Lower leg skin (tissue), 4 donors: ENCODE measurements around the gene SPC24. TPM values are rescaled to one million over a fixed set of nuclear protein-coding genes. Genes with fewer than 3 reads are reported as not detected.

Experiments
- DNase-seq, 2 donors: peaks; one replicate each; pipeline ENCODE4 v3.0.0-alpha.2; 2019; ENCODE audit warnings: low spot score in 2 of 2
- H3K4me3 ChIP-seq: fragments of 200-600 bp; sonication (generic); 2 replicates; pipeline ENCODE4 v1.5.1; 2017; ENCODE audit warnings: mild to moderate bottlenecking, low read depth; ENCODE audit not compliant: poor library complexity, severe bottlenecking
- POLR2A ChIP-seq, 2 donors: fragments of 450-650 bp; IDR thresholded peaks; one replicate each; pipeline ENCODE4 v1.6.1; 2016 to 2017; ENCODE audit warnings: antibody characterized with exemption in 2 of 2, mild to moderate bottlenecking in 1 of 2, moderate library complexity in 1 of 2
- WGBS, 2 donors: methylation state at CpG; one replicate each; pipeline ENCODE4 v1.1.5; 2018; 5-methylcytosine and 5-hydroxymethylcytosine counted together
- intact Hi-C: fragments of 100-400 bp; cut with DNase I; formaldehyde crosslinking; loops from one replicate; pipeline ENCODE4 v1.15.0; 2023; ENCODE audit warnings: low total_unique reads
- total RNA-seq, 4 donors: library from RNA; depleted of rRNA; stranded (reverse); fragments of >200 nt; gene quantifications; one replicate each; pipeline ENCODE4 v1.1.0, GENCODE V29; 2016
- TF ChIP-seq, protein P1 (sequence below), 3 donors: fragments of 450-650 bp; IDR thresholded peaks; one replicate each; pipeline ENCODE4 v1.5.1; 2016; ENCODE audit warnings: antibody characterized with exemption in 3 of 3, mild to moderate bottlenecking in 3 of 3, moderate library complexity in 2 of 3

Gene SPC24
- total RNA-seq, 4 donors from 2014 or later = 0.17 to 8.5 (median 0.82) TPM

- DNase-seq = no peak
- H3K4me3 ChIP-seq = no peak overlapping the region
- TF ChIP-seq POLR2A (IDR thresholded peaks at IDR 0.05) = no peak
- TF ChIP-seq, protein P1, sequence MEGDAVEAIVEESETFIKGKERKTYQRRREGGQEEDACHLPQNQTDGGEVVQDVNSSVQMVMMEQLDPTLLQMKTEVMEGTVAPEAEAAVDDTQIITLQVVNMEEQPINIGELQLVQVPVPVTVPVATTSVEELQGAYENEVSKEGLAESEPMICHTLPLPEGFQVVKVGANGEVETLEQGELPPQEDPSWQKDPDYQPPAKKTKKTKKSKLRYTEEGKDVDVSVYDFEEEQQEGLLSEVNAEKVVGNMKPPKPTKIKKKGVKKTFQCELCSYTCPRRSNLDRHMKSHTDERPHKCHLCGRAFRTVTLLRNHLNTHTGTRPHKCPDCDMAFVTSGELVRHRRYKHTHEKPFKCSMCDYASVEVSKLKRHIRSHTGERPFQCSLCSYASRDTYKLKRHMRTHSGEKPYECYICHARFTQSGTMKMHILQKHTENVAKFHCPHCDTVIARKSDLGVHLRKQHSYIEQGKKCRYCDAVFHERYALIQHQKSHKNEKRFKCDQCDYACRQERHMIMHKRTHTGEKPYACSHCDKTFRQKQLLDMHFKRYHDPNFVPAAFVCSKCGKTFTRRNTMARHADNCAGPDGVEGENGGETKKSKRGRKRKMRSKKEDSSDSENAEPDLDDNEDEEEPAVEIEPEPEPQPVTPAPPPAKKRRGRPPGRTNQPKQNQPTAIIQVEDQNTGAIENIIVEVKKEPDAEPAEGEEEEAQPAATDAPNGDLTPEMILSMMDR (IDR thresholded peaks at IDR 0.05) = no peak
- intact Hi-C loops = no loop called here
- 74 to 75% methylated on average over 8 of the region's 8 CpGs for WGBS, 2 donors
Observed at GRCh38 chr19:11194173-11194572, 38.6 kb upstream of the SPC24 start.

DNA sequence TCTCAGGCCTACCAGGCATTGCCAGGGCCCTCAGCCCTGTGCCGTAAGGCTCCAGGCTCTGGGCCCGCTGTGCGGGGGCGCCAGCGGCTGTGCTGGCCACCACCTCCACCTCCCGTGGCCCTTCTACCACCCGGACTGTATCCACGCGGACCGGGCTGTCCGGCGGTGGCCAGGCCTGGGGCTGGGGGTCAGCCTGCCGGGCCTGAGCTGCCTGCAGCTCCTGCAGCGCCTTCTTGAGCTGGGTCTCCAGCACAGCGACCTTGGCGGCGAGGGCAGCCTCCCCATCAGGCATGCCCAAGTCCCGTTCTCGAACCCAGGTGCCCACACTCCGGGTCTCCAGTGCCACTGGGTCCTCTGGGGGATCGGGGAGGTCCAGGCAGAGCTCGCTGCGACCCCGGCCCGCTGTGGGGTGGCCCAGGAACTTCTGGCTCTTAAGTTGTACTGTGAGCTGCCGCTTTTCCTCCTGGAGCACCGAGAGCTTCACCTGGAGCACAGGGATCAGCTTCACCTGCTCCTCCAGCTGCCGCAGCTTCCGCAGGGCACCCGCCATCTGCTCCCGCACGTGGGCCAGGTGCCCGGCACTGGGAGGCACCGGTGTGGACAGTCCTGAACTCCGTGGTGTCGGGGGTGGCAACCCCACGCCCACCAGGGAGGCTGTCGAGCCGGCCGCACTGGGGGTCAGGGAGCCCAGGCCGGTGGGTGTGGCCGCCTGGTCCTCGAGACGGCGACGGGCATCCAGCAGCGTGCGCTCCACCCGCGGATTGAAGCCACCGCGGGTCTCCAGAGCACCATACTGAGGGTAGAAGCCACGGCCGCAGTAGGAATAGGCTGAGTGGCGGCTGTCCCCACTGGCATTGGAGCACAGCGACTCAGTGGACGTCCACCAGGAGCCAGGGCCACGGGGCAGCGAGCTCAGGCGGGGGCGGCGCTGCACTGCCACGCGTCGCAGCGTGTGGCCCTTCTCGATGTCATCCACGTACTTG, 37.7 kb upstream of the SPC24 start:
- DNase-seq = no peak
- WGBS, 2 donors = 94 to 95% methylated on average over 30 to 49 of the region's 68 CpGs
- no peak overlapping the region for H3K4me3 ChIP-seq
- no peak for TF ChIP-seq POLR2A (IDR thresholded peaks at IDR 0.05)
- TF ChIP-seq, protein P1 (IDR thresholded peaks at IDR 0.05) = no peak
- intact Hi-C loops = no loop called here

GRCh38 chr19:11191934-11192333, 36.4 kb upstream of the SPC24 start:
- DNase-seq = no peak
- intact Hi-C loops = no loop called here
- TF ChIP-seq POLR2A (IDR thresholded peaks at IDR 0.05) = no peak
- TF ChIP-seq, protein P1 (IDR thresholded peaks at IDR 0.05) = no peak
- H3K4me3 ChIP-seq = no peak overlapping the region
- WGBS, 2 donors = 79 to 81% methylated on average over 5 of the region's 5 CpGs

DNA sequence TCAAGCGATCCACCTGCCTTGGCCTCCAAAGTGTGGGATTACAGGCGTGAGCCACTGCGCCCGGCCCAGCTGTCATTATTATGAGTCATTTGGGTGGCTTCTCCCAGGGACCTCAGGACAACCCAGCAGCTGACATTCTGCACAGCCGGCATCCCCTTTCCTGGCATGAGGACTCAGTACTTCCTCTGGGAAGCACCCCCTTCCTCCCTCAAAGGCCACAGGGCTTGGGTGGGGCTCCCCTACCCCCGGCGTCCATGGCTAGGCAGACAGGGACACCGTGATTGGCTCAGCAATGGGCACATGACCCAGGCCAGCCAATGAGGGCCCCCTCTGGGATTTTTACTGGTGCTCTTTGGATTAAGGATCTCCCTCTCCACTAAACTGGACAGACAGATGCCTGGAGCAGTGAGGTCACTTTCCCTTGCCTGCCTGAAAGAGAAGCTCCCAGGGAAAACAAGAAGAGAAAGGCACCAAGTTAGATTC, 35.7 kb upstream of the SPC24 start:
- WGBS, 2 donors = 39 to 45% methylated on average over 7 to 8 of the region's 8 CpGs
- intact Hi-C loops = no loop called here
- no peak for TF ChIP-seq POLR2A (IDR thresholded peaks at IDR 0.05)
- TF ChIP-seq, protein P1 (IDR thresholded peaks at IDR 0.05) = no peak
- DNase-seq = peak; percentile 79 to 95
- H3K4me3 ChIP-seq = no peak overlapping the region

DNA sequence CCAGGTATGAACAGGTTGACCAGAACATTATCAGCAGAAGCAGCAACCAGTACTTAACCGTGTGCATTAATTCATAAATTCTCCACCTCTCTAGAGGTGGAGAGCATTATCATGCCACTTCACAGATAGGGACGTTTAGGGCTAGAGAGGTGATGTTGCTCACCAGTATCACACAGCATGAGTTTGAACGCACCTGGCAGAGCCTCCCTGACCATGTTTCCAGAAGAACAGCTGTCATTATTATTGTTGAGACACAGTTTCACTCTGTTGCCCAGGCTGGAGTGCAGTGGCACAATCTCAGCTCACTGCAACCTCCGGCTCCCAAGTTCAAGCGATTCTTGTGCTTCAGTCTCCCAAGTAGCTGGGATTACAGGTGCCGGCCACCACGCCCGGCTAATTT, 34.9 kb upstream of the SPC24 start:
- DNase-seq = no peak
- no peak overlapping the region for H3K4me3 ChIP-seq
- TF ChIP-seq, protein P1 (IDR thresholded peaks at IDR 0.05) = no peak
- TF ChIP-seq POLR2A (IDR thresholded peaks at IDR 0.05) = no peak
- WGBS, 2 donors = 84 to 89% methylated on average over 8 of the region's 8 CpGs
- intact Hi-C loops = no loop called here
